GM12878 (cell line): ENCODE measurements around the gene RHOBTB1. TPM values are rescaled to one million over a fixed set of nuclear protein-coding genes. Genes with fewer than 3 reads are reported as not detected.

Experiments
- CHD1 ChIP-seq: IDR thresholded peaks from 2 replicates; pipeline ENCODE4 v1.6.1; 2012; ENCODE audit warnings: low read depth, low read length, improper control_type of control experiment
- CREB1 ChIP-seq: IDR thresholded peaks from 2 replicates; pipeline ENCODE4 v1.6.1; 2012; ENCODE audit warnings: low read depth, mild to moderate bottlenecking, inconsistent platforms
- FOXK2 ChIP-seq: fragments of 450-650 bp; IDR thresholded peaks from 2 replicates; pipeline ENCODE4 v1.6.1; 2017; ENCODE audit warnings: mild to moderate bottlenecking, moderate library complexity
- MTA3 ChIP-seq: IDR thresholded peaks from 2 replicates; pipeline ENCODE4 v1.6.1; 2012; ENCODE audit warnings: low read length, inconsistent platforms, borderline replicate concordance
- MYB ChIP-seq: fragments of 150-350 bp; IDR thresholded peaks from 2 replicates; pipeline ENCODE4 v1.6.1; 2014; ENCODE audit warnings: mild to moderate bottlenecking, low read depth, low read length, borderline replicate concordance
- NR2F1 ChIP-seq: fragments of 450-650 bp; conservative IDR thresholded peaks from 2 replicates; pipeline ENCODE4 v1.6.1; 2017; ENCODE audit warnings: mild to moderate bottlenecking
- PAX5 ChIP-seq: IDR thresholded peaks from 2 replicates; pipeline ENCODE4 v1.6.1; 2011; ENCODE audit warnings: low read depth, low read length, borderline replicate concordance
- PKNOX1 ChIP-seq: fragments of 450-650 bp; IDR thresholded peaks from 2 replicates; pipeline ENCODE4 v1.6.1; 2016; ENCODE audit warnings: mild to moderate bottlenecking
- PML ChIP-seq: IDR thresholded peaks from 2 replicates; pipeline ENCODE4 v1.6.1; 2012; ENCODE audit warnings: low read length, inconsistent platforms
- RB1 ChIP-seq: fragments of 450-650 bp; formaldehyde crosslinking; IDR thresholded peaks from 2 replicates; pipeline ENCODE4 v1.6.1; 2017; ENCODE audit warnings: mild to moderate bottlenecking, borderline replicate concordance
- SIX5 ChIP-seq: IDR thresholded peaks from 2 replicates; pipeline ENCODE4 v1.6.1; 2011; ENCODE audit warnings: mild to moderate bottlenecking, low read depth, low read length, moderate library complexity; ENCODE audit not compliant: severe bottlenecking
- SREBF2 ChIP-seq: IDR thresholded peaks from 2 replicates; pipeline ENCODE4 v1.6.1; 2012; ENCODE audit warnings: mild to moderate bottlenecking, low read length
- SUZ12 ChIP-seq: fragments of 200-600 bp; sonication (generic); IDR thresholded peaks from one replicate; pipeline ENCODE4 v1.6.1; 2018; ENCODE audit warnings: antibody characterized with exemption, mild to moderate bottlenecking; ENCODE audit not compliant: unreplicated experiment
- polyA plus RNA-seq, 11 experiments: library from polyadenylated mRNA; depleted of rRNA in 4 of 11; unstranded in 6 of 11; stranded (reverse) in 5 of 11; fragments of >200 nt; fragmentation: Nextera tagmentation in 4 of 11; fragmentation: Illumina TruSeq in 1 of 11; extraction: Ambion mirVana in 4 of 11; extraction: Trizol in 1 of 11; gene quantifications; 1 replicate in 1 of 11; 2 replicates in 10 of 11; pipeline versions ENCODE4 v1.2.1 to v1.2.3, GENCODE V29; 2011 to 2016; ENCODE audit warnings: inconsistent platforms in 2 of 11, missing spikeins in 2 of 11, low read depth in 1 of 11
- total RNA-seq, 4 experiments: library from RNA; depleted of rRNA in 3 of 4; stranded (reverse); fragments of >200 nt in 3 of 4; fragmentation: Illumina TruSeq in 1 of 4; extraction: Trizol in 1 of 4; gene quantifications; 2 replicates each; pipeline versions ENCODE4 v1.2.1 to v1.2.3, GENCODE V29; 2013 to 2021
- TF ChIP-seq, protein P1 (sequence below): fragments of 450-650 bp; IDR thresholded peaks from 2 replicates; pipeline ENCODE4 v1.6.1; 2014; ENCODE audit warnings: mild to moderate bottlenecking

RHOBTB1 gene
- total and polyA plus RNA-seq, 10 of the 15 experiments (the other 5 are each of a cell fraction or from before 2014, with no cell fraction given): not detected

DNA sequence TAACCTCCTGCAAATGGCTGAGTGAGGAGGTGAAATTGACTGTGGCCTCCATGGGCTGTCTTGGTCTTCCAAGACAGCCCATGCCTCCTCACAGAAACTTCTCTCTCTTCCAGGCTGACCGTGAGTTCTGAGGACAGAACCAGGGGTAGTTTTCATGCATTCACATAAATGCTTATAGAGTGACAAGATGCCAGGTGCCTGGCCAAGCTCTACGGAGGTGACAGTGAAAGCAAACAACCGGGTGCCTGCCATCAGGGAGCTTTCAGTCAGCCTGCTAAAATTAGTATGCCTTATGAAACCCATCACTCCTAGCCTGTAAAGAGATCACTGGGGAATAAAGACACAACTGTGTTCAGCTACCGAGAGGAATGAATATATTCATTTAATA is 919 bp upstream of the RHOBTB1 start (continued):
- TF ChIP-seq, protein P1, sequence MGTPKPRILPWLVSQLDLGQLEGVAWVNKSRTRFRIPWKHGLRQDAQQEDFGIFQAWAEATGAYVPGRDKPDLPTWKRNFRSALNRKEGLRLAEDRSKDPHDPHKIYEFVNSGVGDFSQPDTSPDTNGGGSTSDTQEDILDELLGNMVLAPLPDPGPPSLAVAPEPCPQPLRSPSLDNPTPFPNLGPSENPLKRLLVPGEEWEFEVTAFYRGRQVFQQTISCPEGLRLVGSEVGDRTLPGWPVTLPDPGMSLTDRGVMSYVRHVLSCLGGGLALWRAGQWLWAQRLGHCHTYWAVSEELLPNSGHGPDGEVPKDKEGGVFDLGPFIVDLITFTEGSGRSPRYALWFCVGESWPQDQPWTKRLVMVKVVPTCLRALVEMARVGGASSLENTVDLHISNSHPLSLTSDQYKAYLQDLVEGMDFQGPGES: no peak
- no peak for TF ChIP-seq CREB1
- no peak for TF ChIP-seq PAX5
- TF ChIP-seq MYB: no peak
- TF ChIP-seq CHD1: no peak
- TF ChIP-seq RB1: no peak
- no peak for TF ChIP-seq PKNOX1
- TF ChIP-seq SUZ12: no peak
- TF ChIP-seq MTA3: no peak
- TF ChIP-seq SIX5: no peak
- TF ChIP-seq FOXK2: no peak
- no peak for TF ChIP-seq SREBF2
- TF ChIP-seq PML: no peak
- TF ChIP-seq NR2F1: no peak
